Right ventricle myocardium inferior (tissue), 1 donor: Measurements from ENCODE around the gene LMTK3. TPM values are rescaled to one million over a fixed set of nuclear protein-coding genes. Genes with fewer than 3 reads are reported as not detected.

Experiments
- ATAC-seq: fragments of 200-7000 bp; cut with Tn5 transposase; one replicate; pipeline ENCODE4 v1.9.1; 2020; ENCODE audit warnings: mild to moderate bottlenecking, moderate library complexity
- DNase-seq: peaks from one replicate; pipeline ENCODE4 v3.0.0; 2021; ENCODE audit errors: missing footprints
- intact Hi-C: fragments of 100-400 bp; cut with DNase I; formaldehyde crosslinking; loops from one replicate; pipeline ENCODE4 v1.11.0; 2022
- total RNA-seq: library from RNA; stranded (reverse); fragmentation: NEBNext Ultra II Directional; extraction: Animal tissue kit (Norgen Biotek cat#: 25700); gene quantifications from one replicate; pipeline ENCODE4 v1.2.1, GENCODE V29; 2021
- donor health status: DM: no; HTN: yes; CAD: no; lungs with severe emphysema.

LMTK3 gene
- total RNA-seq, 1 donor from 2014 or later = 0.70 TPM

- intact Hi-C loops = no loop called here
- ATAC-seq = no peak
- DNase-seq = peak; percentile 50
These were observed 49.5 kb downstream of the LMTK3 start for GRCh38 chr19:48461982-48462655.

GRCh38 chr19:48461651-48461981 lies 50.0 kb downstream of the LMTK3 start:
- intact Hi-C loops = no loop called here

GRCh38 chr19:48458016-48458415 lies 53.6 kb downstream of the LMTK3 start:
- ATAC-seq (no peak), DNase-seq (no peak)
- intact Hi-C loops = no loop called here

More at GRCh38 chr19:48461651-48461981, 50.0 kb downstream of the LMTK3 start:
- ATAC-seq (no peak), DNase-seq (no peak)

GRCh38 chr19:48456864-48457263 lies 54.8 kb downstream of the LMTK3 start:
- intact Hi-C loops = no loop called here
- ATAC-seq (no peak), DNase-seq (no peak)

- no peak for DNase-seq
- intact Hi-C loops = no loop called here
- ATAC-seq = no peak
These were observed 55.6 kb downstream of the LMTK3 start for GRCh38 chr19:48455908-48456562.

GRCh38 chr19:48455171-48455907 lies 56.3 kb downstream of the LMTK3 start, which contains the start of gene KCNJ14:
Gene KCNJ14, plus strand, starts transcription at chr19:48455574. Its CDS starts 6,151 bp downstream, at chr19:48461725.
- no peak for DNase-seq
- no peak for ATAC-seq
- intact Hi-C loops = no loop called here

GRCh38 chr19:48454150-48454730 lies 57.4 kb downstream of the LMTK3 start:
- DNase-seq (no peak), ATAC-seq (no peak)
- intact Hi-C loops = no loop called here

- DNase-seq (no peak), ATAC-seq (no peak)
- intact Hi-C loops = no loop called here
These were observed 59.1 kb downstream of the LMTK3 start for GRCh38 chr19:48452289-48453190.

GRCh38 chr19:48451624-48452023 lies 60.0 kb downstream of the LMTK3 start:
- intact Hi-C loops = no loop called here
- DNase-seq (no peak), ATAC-seq (no peak)

GRCh38 chr19:48450863-48451262 lies 60.8 kb downstream of the LMTK3 start:
- DNase-seq (no peak), ATAC-seq (no peak)
- intact Hi-C loops = no loop called here

- intact Hi-C loops = no loop called here
- DNase-seq = no peak
- no peak for ATAC-seq
These were observed 61.2 kb downstream of the LMTK3 start for GRCh38 chr19:48450441-48450840.

GRCh38 chr19:48448563-48448962 lies 63.1 kb downstream of the LMTK3 start:
- DNase-seq (no peak), ATAC-seq (no peak)
- intact Hi-C loops = no loop called here

GRCh38 chr19:48446579-48446978 lies 65.1 kb downstream of the LMTK3 start:
- DNase-seq (no peak), ATAC-seq (no peak)
- intact Hi-C loops = loop anchor here (1.0 kb wide), 1 partner anchor 55 kb away; the partner anchor contains the start of gene KDELR1

- peak; percentile 93 for DNase-seq
- intact Hi-C loops = loop anchor here (1.0 kb wide), 1 partner anchor 55 kb away; the partner anchor contains the start of gene KDELR1
- peak; percentile 91 for ATAC-seq
These were observed 65.8 kb downstream of the LMTK3 start, which contains the start of gene GRWD1 for GRCh38 chr19:48445606-48446481. Gene GRWD1, plus strand, starts transcription at chr19:48445983. Its CDS starts 23 bp downstream, at chr19:48446006.

- intact Hi-C loops = no loop called here
- ATAC-seq (peak; percentile 75), DNase-seq (no peak)
These were observed 66.4 kb downstream of the LMTK3 start for GRCh38 chr19:48445256-48445605.

GRCh38 chr19:48444936-48445200 lies 66.8 kb downstream of the LMTK3 start:
- no peak for ATAC-seq
- intact Hi-C loops = no loop called here

GRCh38 chr19:48444129-48444935 lies 67.3 kb downstream of the LMTK3 start:
- ATAC-seq (no peak), DNase-seq (no peak)

More at GRCh38 chr19:48444936-48445200, 66.8 kb downstream of the LMTK3 start:
- no peak for DNase-seq

More at GRCh38 chr19:48444129-48444935, 67.3 kb downstream of the LMTK3 start:
- intact Hi-C loops = no loop called here
